Nephron (organoid): ENCODE measurements around the gene MTX3.

ENCODE experiments used
- H3K27ac Mint-ChIP-seq, 3 experiments: 2 replicates each; pipeline ENCODE4 v1.8.0; 2020; ENCODE audit warnings: mixed read lengths in 3 of 3, mild to moderate bottlenecking in 2 of 3, moderate library complexity in 1 of 3
- H3K27me3 Mint-ChIP-seq: 2 replicates; pipeline ENCODE4 v1.8.0; 2021; ENCODE audit warnings: low read depth, mild to moderate bottlenecking, moderate library complexity, mixed read lengths
- H3K36me3 Mint-ChIP-seq: 2 replicates; pipeline ENCODE4 v1.8.0; 2020; ENCODE audit warnings: low read depth, mixed read lengths
- H3K4me1 Mint-ChIP-seq: 2 replicates; pipeline ENCODE4 v1.8.0; 2020; ENCODE audit warnings: mixed read lengths
- H3K4me3 Mint-ChIP-seq, 3 experiments: 2 replicates each; pipeline ENCODE4 v1.8.0; 2020; ENCODE audit warnings: mild to moderate bottlenecking in 3 of 3, mixed read lengths in 3 of 3, moderate library complexity in 2 of 3
- H3K9me3 Mint-ChIP-seq: 2 replicates; pipeline ENCODE4 v1.8.0; 2020; ENCODE audit warnings: mixed read lengths
- CTCF ChIP-seq, 3 experiments: fragments of 200-600 bp; sonication (generic); IDR thresholded peaks; one replicate each; pipeline ENCODE4 v1.5.0; 2021; ENCODE audit warnings: antibody characterized with exemption in 3 of 3; ENCODE audit not compliant: unreplicated experiment in 3 of 3

Gene MTX3

GRCh38 chr5:79990205-79990597, 861 bp downstream of the MTX3 start:
- Mint-ChIP-seq H3K4me1 (peaks cover 30% of the 10 kb centered on the region), H3K9me3 (no peaks in the 10 kb centered on the region), H3K27me3 (no peaks in the 10 kb centered on the region), H3K36me3 (peaks cover 32% of the 10 kb centered on the region), H3K27ac (peak overlapping the region; percentile 68 to 93 (median 91)), H3K4me3 (peak overlapping the region; percentile 90 to 91 (median 91))
- TF ChIP-seq CTCF (IDR thresholded peaks at IDR 0.05; ENCODE audit: unreplicated experiment in 3 of 3): no peak

- Mint-ChIP-seq H3K4me3 (no peak overlapping the region), H3K27me3 (no peaks in the 10 kb centered on the region), H3K4me1 (peaks cover 13% of the 10 kb centered on the region), H3K9me3 (no peaks in the 10 kb centered on the region), H3K27ac (no peak overlapping the region), H3K36me3 (peaks cover 65% of the 10 kb centered on the region)
- no peak for TF ChIP-seq CTCF (IDR thresholded peaks at IDR 0.05; ENCODE audit: unreplicated experiment in 3 of 3)
Observed at GRCh38 chr5:79986260-79986659, 4.8 kb downstream of the MTX3 start.

GRCh38 chr5:79985288-79985687, 5.8 kb downstream of the MTX3 start:
- Mint-ChIP-seq H3K9me3 (no peaks in the 10 kb centered on the region), H3K36me3 (peaks cover 71% of the 10 kb centered on the region), H3K27me3 (no peaks in the 10 kb centered on the region), H3K4me1 (peaks cover 5% of the 10 kb centered on the region), H3K27ac (no peak overlapping the region), H3K4me3 (no peak overlapping the region)
- TF ChIP-seq CTCF (IDR thresholded peaks at IDR 0.05; ENCODE audit: unreplicated experiment in 3 of 3): no peak

- Mint-ChIP-seq H3K4me3 (no peak overlapping the region), H3K36me3 (peaks cover 74% of the 10 kb centered on the region), H3K9me3 (no peaks in the 10 kb centered on the region), H3K27ac (no peak overlapping the region), H3K4me1 (no peaks in the 10 kb centered on the region), H3K27me3 (no peaks in the 10 kb centered on the region)
- TF ChIP-seq CTCF (IDR thresholded peaks at IDR 0.05; ENCODE audit: unreplicated experiment in 3 of 3): no peak
Observed at GRCh38 chr5:79984363-79984762, 6.7 kb downstream of the MTX3 start.

- no peaks in the 10 kb centered on the region for H3K9me3 Mint-ChIP-seq
- H3K4me3 Mint-ChIP-seq: no peak overlapping the region
- H3K36me3 Mint-ChIP-seq: peaks cover 78% of the 10 kb centered on the region
- H3K27me3 Mint-ChIP-seq: no peaks in the 10 kb centered on the region
- TF ChIP-seq CTCF (IDR thresholded peaks at IDR 0.05; ENCODE audit: unreplicated experiment in 3 of 3): no peak
- no peak overlapping the region for H3K27ac Mint-ChIP-seq
- no peaks in the 10 kb centered on the region for H3K4me1 Mint-ChIP-seq
Observed at GRCh38 chr5:79983618-79984017, 7.4 kb downstream of the MTX3 start.

- H3K4me3 Mint-ChIP-seq: no peak overlapping the region
- no peaks in the 10 kb centered on the region for H3K27me3 Mint-ChIP-seq
- no peaks in the 10 kb centered on the region for H3K9me3 Mint-ChIP-seq
- H3K36me3 Mint-ChIP-seq: peaks cover 83% of the 10 kb centered on the region
- no peak for TF ChIP-seq CTCF (IDR thresholded peaks at IDR 0.05; ENCODE audit: unreplicated experiment in 3 of 3)
- no peak overlapping the region for H3K27ac Mint-ChIP-seq
- no peaks in the 10 kb centered on the region for H3K4me1 Mint-ChIP-seq
Observed at GRCh38 chr5:79982136-79982535, 8.9 kb downstream of the MTX3 start.
